GM18858 (cell line): ENCODE data around the gene ARHGAP23.
"Not testable (repeated sequence)": the region's sequence is repeated elsewhere in the genome, so short reads cannot be mapped to it uniquely, and the experiment has no call there.

Experiments
- ATAC-seq: cut with Tn5 transposase; IDR thresholded peaks from one replicate; pipeline ENCODE4 v1.9.1; 2021; ENCODE audit not compliant: unreplicated experiment

Gene ARHGAP23

DNA sequence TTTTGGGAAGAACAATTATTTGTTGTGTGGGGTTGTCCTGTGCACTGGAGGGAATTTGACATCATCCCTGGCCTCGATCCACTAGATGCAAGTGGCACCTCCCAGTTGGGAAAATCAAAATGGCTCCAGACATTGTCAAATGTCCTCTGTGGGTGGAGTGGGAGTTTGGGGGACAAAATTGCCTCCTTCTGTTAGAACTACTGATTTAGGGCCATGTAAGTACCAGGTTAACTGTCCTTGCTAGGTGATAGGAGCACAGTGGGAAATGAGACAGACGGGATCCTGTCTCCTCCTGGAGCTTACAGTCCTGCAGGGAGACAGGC, 56.8 kb downstream of the ARHGAP23 start:
- ATAC-seq = no peak

DNA sequence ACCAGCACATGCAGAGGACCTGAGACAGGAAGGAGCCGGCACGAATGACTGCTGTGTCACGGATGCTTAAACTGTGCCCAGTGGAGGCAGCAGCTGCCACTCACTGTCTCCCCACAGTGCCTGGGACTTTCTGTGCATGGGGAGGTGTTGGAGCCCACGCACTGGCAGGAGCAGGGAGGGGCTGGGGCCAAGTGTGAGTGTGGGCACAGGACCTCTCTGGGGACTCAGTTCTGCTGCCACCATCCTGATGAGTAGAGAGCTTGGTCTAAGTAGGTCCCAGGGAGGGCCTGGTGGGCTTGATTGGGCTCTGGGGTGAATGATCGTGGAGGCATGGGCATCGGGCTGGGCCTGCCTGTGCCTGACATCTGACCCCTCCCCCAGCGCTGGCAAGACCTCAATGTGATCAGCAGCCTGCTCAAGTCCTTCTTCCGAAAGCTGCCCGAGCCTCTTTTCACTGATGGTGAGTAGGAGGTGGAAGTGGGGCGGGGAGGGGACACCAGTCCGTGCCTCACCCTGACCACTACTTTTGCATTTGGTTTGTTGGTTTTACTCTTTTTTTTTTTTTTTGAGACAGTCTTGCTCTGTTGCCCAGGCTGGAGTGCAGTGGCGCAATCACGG, 57.5 kb downstream of the ARHGAP23 start:
- not testable (repeated sequence) for ATAC-seq

DNA sequence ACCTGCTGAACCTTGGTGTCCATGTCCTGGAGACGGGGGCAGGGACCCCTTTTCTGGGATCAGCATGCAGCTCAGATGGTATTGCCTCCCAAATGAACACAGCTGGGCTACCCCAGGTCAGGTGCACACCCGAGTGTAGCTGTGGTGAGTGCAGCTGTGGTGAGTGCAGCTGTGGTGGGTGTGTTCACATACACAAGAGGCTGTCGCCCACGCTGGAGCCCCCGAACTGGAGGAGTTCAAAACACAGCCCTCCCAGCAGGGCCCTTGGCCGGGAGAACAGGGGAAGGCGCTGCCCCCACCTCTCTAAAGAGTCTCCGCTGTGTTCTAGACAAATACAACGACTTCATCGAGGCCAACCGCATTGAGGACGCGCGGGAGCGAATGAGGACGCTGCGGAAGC, 61.5 kb downstream of the ARHGAP23 start:
- not testable (repeated sequence) for ATAC-seq

DNA sequence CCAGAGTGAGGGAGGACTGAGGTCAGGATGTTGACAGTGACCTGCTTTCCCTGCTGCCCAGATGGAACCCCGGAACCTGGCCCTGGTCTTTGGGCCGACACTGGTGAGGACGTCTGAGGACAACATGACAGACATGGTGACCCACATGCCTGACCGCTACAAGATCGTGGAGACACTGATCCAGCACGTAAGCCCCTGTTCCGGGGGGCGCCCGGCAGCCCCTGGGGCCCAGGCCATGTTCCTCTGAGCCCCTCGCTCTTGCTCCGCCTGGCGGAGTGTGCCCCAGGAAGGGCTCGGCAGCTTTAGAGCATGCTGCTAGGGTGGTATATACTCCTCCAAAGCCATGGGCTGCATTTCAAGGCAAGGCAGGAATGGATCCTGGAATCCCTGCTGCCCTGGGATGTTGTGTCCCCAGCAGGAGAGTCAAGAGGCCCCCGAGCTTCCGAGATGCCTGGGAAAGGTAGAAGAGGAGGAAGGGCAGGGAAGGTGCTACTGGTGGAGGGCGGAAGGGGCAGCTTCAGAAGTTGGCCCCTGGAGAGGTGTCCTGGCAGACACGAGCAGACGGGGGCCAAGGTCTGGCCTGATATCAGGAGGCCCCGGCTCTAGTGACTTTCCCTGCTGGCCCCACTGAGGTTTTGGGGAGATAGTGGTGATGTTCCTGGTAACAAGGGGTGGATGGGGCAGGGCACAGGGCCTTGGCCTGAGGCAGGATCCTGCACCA, 63.2 kb downstream of the ARHGAP23 start:
- ATAC-seq = not testable (repeated sequence)

DNA sequence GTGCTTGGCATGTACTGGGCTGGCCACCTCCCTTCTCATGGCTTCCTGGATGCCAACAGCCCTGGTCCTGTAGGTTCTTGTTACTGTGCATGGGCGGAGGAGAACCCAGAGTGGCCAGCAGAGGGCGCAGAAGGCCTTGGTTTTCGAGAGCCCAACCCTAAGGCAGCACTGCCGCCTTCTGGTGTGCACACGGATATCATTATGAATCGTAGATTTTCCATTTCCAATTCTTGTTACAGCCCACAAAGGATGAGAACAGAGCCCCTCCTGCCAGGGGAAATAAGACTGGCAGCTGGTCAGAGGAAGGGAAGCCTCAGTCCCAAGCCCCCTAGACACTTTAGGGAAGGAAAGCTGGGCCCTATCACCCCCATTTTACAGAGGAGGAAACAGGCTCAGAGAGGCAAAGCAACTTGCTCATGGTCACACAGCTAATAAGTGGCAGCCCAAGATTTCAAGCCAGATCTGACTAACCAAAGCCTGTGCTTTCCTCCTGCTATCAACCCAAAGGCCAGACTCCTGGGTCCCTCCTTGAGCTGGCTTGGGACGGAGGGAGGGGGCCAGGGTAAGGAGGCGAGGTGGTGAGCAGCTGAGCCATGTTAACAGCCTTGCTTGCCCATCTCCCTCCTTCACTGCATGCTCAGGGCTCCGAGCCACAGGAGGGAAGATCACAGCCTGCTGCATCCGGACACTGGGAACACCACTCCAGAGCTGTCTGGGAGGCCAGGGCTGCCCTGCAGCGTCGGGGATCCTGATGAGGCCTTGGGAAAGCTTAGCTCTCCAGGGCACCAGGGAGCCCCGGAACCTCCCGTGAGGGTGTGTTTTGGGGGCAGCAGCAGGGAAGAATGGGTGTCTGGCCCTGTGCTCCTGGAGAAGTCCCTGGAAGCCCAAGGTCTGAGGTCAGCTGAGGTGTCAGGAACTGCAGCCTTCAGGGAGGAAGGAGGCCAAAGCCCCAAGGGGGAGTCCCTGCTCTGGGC, 64.1 kb downstream of the ARHGAP23 start:
- not testable (repeated sequence) for ATAC-seq

DNA sequence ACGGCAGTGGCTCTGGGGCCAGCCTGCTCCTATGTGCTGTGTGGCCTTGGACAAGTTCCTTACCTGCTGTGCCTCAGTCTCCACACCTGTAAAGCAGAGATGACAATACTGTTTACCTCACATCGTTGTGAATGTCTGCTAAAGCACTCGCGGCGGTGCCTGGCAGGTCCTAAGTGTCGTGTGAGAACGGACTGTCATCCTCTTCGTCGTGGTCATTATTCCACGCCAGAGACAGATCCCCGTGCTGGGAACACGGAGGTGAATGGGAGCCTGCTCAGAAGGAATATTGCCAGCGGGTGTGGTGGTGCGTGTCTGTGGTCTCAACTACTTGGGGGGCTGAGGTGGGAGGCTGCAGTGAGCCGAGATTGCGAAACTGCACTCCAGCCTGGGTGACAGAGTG, 65.9 kb downstream of the ARHGAP23 start:
- ATAC-seq = not testable (repeated sequence)

DNA sequence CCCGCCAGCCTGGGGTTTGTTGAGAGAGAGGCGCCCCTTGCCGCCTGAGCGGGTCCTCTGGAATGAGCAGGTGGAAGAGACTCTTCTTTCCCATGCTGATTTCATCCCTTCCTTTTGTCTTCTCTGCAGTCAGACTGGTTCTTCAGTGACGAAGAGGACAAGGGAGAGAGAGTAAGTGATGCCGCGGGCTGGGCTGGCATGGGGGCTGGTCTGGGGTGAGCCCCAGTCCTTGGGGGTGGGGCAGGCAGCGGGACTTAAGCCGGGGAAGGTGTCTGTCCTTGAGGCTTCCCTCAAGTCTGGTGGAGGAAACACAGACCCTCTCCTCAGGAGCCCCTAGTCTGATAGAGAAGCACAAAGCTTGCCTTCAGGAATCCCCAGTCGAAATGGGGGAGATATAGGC, 69.4 kb downstream of the ARHGAP23 start:
- ATAC-seq = not testable (repeated sequence)

DNA sequence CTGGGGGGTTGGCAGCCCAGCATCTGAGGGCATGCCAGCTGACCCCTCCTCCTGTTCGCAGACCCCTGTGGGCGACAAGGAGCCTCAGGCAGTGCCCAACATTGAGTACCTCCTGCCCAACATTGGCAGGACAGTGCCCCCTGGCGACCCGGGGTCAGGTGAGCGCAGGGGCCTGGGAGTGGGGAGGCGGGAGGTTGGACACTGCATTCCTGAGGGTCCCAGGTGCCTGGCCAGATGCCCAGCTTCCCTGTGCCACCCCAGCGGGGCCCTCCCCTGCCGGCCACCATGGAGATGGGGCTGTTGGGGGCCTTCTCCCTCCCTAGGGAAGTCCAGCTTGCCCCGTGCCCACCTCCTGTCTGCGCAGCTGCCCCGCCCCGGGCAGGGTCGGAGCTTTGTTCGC, 70.1 kb downstream of the ARHGAP23 start:
- no peak for ATAC-seq

DNA sequence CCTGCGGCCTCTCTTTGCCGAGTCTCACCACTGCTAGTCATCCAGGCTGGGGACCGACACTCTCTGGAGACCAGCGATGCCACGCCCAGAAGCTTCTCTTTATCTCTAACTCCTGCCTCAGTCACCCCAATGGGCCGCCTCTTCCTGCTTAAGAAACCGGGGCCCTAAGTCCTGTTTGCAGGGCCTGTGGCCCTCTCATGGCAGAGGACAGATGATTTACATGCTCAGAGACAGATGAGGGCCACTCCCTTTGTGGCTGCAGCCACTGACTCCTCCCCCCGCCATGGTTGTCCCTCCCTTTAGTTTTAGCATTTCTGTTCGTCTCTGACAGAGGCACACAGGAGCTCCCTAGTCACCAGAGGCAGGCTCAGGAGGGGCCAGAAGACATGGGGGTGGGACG, 71.0 kb downstream of the ARHGAP23 start:
- not testable (repeated sequence) for ATAC-seq

DNA sequence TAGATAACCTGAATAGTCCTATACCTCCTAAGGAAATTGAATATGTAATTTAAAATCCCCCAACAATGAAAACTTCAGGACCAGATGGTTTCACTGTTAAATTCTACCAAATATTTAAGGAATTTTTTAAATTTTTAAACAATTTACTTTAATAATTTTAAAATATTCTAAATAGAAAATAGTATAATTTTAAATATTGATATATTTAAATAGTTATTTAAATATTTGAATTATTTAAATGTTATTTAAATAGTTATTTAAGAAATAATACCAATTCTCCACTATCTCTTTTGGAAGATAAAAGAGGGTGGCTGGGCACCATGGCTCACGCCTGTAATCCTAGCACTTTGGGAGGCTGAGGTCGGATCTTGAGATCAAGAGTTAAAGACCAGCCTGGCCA, 73.5 kb downstream of the ARHGAP23 start:
- not testable (repeated sequence) for ATAC-seq

DNA sequence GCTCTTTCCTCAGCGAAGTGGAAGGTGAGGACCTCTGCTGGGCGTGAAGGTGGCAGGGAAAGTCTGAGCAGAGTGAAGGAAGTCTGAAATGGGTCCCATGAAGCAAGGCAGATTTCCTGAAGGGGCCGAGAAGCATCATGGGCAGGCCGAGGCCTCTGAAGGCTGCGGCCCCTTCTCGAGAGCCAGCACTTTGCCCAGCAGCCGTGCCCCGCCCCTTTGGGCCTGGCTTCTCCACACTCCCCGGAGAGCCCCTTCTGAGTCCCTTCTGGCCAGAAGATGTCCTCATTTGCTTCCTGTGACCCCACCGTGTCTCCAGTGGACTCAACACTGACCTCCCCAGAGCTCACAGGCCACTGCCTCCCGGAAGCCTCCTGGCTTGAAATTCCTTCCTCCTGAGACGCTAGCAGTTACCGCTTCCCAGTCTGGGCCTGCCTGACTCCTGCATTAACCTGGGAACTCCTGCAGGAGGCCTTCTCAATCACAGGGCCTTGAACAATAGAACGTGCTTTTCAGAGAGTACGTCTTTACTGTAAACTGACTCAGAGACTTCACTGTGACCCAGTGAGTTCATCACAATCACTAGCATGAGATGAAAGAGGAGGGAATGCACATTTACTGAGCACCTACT, 75.1 kb downstream of the ARHGAP23 start:
- ATAC-seq = not testable (repeated sequence)

DNA sequence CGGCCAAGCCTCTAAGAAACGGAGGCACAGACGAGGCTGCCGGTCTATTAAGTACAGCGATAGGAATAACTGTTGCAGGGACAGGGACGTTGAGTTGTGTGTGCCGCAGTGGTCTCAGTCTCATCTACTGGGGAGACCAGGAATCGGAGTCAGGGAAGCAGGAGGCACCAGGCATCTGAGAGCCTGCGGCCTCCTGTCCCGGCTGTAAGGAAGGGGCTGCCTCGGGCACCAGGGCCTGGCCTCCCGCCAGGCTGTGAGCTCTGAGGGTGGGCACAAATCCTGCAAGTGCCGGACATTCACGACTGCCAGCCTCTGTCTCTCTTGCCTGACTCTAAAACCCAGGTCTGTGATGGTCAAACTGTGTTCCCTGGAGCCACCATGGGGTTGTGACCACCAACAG, 76.0 kb downstream of the ARHGAP23 start:
- no peak for ATAC-seq

DNA sequence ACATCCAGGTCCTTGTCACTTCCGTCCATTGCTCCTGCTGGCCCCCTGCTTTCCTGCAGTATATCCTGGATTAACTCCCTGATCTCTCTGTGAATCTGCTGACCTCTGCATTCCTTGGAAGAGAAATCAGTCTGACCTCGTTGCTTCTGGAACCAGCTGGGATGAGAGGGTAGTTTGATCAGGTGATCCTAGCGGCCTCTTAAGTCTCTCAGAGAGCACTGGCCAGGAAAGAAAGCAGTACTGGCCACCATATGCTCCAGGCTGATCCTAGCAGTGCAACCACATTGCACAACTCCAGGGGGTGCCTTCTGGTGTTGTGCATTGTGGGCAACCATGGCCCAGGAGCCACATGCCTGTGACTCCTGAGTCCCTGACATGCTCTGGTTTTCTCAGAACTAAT, 79.2 kb downstream of the ARHGAP23 start:
- no peak for ATAC-seq

DNA sequence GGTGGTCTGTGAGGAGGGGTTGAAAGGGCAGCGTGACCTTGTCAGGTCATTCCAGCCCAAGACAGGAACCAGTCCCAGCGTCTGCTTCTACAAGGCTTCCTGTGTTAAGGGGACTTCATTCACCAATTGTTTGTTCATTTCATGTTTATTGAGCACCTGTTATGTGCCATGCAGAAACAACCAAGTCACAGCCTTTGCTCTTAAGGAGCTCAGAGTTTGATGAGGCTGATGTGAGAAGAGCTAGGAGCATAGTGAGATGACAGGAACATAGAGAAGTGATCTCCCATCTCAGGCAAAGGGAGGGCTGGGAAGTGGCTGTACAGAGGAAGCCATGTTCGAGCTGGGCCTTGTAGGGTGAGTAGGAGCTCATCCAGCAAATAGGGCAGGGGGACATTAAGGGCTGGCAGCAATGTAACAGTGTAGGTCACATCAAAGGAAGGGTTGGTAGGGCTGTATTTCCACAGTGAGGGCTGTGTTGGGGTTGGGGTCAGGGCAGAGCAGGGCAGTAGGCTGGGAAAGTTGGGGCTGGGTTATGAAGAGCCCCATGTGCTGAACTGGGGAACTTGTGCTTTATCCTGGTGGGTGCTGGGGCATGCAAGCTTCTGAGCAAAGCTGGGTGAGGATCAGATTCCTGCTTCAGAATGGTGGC, 79.8 kb downstream of the ARHGAP23 start:
- ATAC-seq = no peak

DNA sequence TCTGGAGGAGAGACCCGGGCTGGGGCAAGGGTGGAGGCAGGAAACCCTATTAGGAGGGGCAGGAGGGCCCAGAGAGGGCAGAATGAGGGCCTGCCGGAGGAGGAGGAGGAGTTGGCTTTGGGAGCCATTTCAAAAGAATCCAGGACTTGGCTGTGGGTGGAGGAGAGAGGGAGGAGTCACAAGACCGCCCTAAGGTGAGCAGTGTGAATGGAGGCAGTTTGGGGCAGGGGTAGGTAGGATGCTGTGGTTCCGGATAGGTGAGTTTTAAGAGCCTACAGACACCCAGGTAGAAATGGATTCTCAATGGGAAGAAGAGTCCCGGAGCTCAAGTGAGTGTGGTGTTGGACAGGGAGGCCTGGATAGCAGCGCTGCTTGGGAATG, 80.3 kb downstream of the ARHGAP23 start:
- no peak for ATAC-seq

DNA sequence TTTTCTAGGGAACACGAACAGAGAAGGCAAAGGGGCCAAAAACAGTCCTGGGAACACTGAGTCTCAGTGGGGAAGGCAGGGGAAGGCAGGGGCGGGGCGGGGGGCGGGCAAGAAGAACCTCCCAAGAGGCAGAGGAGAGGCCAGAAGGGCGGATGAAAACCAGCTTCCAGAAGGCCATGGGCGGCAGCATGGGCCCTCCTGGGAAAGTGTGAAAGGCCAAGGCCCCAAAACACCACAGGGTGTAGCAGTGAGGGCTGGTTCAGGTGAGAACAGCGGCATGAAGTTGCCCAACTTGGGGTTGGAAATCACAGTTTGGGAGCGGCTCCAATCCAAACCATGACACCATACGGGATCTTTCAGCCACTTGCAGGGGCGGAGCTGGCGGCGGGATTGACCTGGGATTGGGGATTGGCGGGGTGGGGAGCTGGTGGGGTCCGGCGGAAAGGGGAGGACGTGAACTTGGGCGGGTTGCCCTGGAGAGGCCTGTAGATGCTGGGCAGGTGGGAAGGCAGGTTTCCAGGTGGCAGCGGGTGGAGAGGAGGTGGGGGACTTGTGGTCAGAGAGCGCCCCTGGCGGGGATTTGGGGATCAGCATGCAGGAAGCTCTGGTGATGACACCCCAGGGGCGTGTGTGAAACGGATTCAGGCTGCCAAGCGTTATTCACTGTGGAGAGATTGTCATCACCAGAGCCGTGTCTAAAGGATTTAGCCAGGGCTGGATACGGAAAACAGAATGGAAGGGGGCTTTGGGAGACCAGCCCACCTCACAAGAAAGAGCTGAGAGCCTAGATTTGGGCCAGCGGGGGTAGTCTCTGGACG, 80.9 kb downstream of the ARHGAP23 start:
- ATAC-seq = no peak

DNA sequence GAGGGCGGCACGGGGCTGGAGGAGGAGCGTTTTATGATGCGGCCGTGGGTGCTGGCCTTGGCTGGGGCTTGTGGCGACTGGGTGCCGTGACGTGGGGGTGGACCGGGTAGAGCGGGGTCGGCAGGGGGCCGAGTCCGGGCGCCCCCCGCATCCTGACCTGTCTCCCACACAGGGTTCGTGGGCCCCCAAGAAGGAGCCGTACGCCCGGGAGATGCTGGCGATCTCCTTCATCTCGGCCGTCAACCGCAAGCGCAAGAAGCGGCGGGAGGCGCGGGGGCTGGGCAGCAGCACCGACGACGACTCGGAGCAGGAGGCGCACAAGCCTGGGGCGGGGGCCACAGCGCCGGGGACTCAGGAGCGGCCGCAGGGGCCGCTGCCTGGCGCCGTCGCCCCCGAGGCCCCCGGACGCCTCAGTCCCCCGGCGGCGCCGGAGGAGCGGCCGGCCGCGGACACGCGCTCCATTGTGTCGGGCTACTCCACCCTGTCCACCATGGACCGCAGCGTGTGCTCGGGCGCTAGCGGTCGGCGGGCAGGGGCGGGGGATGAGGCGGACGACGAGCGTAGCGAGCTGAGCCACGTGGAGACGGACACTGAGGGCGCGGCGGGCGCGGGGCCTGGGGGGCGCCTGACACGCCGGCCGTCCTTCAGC, 81.6 kb downstream of the ARHGAP23 start:
- no peak for ATAC-seq

DNA sequence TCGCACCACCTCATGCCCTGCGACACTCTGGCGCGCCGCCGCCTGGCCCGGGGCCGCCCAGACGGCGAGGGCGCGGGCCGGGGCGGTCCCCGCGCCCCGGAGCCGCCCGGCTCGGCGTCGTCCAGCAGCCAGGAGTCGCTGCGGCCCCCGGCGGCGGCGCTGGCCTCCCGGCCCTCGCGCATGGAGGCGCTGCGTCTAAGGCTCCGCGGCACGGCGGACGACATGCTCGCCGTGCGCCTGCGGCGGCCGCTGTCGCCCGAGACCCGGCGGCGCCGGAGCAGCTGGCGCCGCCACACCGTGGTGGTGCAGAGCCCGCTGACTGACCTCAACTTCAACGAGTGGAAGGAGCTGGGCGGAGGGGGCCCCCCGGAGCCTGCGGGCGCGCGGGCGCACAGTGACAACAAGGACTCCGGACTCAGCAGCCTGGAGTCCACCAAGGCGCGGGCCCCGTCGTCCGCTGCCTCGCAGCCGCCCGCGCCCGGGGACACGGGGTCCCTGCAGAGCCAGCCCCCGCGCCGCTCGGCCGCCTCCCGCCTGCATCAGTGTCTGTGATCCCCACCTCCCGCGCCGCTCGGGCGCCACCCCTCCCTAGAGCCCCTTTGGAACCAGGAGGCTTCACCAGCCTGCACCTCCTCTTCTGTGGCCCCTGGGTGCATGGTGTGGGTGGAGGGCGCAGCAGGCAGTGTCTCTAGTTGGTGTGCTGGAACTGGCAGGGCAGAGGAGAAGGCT, 82.3 kb downstream of the ARHGAP23 start:
- no peak for ATAC-seq
